AG04449 (cell line): Measurements from ENCODE around the gene ZNF416.

ENCODE experiments used
- CTCF ChIA-PET: fragments of 350-600 bp; formaldehyde crosslinking; extraction: SDS; loops from one replicate; lab custom pipeline; 2021; ENCODE audit warnings: antibody characterized with exemption; lab: Yijun Ruan, JAX
- POLR2A ChIA-PET: fragments of 400-600, 350-600 bp; formaldehyde crosslinking; extraction: SDS; loops from one replicate; lab custom pipeline; 2020; ENCODE audit warnings: antibody characterized with exemption, inconsistent platforms; lab: Yijun Ruan, JAX
- DNase-seq: peaks from one replicate; pipeline ENCODE4 v3.0.0-alpha.2; 2010; ENCODE audit warnings: low read depth, low spot score
- H3K4me3 ChIP-seq: 2 replicates; pipeline ENCODE4 v1.5.1; 2011; ENCODE audit warnings: low read depth, mild to moderate bottlenecking, control low read depth, low read length
- TF ChIP-seq, protein P1 (sequence below): IDR thresholded peaks from one replicate; pipeline ENCODE4 v1.5.1; 2011; ENCODE audit warnings: mild to moderate bottlenecking, moderate library complexity, low read length, control low read depth, inconsistent platforms; ENCODE audit not compliant: insufficient read depth; ENCODE audit errors: missing control alignments

The ZNF416 gene

DNA sequence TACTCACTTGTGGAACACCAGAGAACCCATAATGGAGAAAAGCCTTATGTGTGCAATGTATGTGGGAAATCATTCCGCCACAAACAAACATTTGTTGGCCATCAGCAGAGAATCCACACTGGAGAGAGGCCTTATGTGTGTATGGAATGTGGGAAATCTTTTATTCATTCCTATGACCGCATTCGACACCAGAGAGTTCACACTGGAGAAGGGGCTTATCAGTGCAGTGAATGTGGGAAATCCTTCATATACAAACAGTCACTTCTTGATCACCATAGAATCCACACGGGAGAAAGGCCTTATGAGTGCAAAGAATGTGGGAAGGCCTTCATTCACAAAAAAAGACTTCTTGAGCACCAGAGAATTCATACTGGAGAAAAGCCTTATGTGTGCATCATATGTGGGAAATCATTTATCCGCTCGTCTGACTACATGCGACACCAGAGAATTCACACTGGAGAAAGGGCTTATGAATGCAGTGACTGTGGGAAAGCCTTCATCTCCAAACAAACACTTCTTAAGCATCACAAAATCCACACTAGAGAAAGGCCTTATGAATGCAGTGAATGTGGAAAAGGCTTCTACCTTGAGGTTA, 40.7 kb downstream of the ZNF416 start:
- no peak for DNase-seq
- ChIA-PET POLR2A (no interaction called here), CTCF (no interaction called here)
- no peak overlapping the region for H3K4me3 ChIP-seq
- TF ChIP-seq, protein P1, sequence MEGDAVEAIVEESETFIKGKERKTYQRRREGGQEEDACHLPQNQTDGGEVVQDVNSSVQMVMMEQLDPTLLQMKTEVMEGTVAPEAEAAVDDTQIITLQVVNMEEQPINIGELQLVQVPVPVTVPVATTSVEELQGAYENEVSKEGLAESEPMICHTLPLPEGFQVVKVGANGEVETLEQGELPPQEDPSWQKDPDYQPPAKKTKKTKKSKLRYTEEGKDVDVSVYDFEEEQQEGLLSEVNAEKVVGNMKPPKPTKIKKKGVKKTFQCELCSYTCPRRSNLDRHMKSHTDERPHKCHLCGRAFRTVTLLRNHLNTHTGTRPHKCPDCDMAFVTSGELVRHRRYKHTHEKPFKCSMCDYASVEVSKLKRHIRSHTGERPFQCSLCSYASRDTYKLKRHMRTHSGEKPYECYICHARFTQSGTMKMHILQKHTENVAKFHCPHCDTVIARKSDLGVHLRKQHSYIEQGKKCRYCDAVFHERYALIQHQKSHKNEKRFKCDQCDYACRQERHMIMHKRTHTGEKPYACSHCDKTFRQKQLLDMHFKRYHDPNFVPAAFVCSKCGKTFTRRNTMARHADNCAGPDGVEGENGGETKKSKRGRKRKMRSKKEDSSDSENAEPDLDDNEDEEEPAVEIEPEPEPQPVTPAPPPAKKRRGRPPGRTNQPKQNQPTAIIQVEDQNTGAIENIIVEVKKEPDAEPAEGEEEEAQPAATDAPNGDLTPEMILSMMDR: no peak

DNA sequence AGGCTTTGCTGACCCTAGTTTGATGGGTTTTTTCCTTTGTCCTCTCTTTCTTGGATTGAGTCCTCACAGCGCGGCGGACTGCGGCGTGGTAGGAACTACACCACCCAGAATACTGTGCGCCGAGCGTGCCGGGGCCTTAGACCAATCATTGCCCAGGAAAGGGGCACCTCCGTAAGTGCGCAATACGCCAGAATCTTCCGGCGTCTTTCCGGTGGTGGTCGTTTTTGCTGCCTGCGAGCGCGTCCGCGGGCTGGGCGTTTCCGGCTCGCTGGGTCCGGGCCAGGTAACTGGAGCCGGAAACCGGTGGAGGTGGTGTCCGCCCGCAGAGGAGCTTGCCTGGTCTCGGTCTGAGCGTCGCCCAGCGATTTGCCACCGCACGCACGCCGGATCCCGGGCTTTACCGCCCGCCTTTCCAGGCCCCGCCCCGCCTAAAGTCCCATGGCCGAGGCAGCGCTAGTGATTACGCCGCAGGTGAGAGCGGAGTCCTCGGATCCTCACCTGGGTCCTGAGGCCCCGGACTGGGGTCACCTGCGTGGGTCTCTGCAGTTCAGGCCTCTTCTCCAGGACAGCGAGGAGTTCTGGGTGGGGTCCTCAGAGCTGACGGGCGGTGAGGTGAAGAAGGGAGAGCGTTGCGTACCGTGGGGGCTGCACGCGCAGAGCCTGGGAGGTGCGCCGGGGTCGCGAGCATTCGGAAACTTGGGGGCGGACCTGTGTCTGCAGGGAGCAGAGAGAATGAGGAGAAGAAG, 51.4 kb downstream of the ZNF416 start, which contains the start of gene ZNF549:
ZNF549 (plus strand) TSS at position 221 of the 746 bp plus-strand sequence; CDS start at position 439, 218 bp downstream.
- TF ChIP-seq, protein P1: no peak
- peak; percentile 31 for DNase-seq
- ChIA-PET POLR2A (no interaction called here), CTCF (interaction anchor here (1.0 kb wide), 1 partner anchor 9 kb away, joined by 3 read pairs; no protein-coding TSS in a partner anchor)
- H3K4me3 ChIP-seq: peak within 1 kb of the TSS; percentile 98
